NCI-H510A treated with DMSO at 0.1 percent for 48 hours (cell line): Measurements from ENCODE around the gene RPLP1.

Experiments
- DNase-seq: peaks from one replicate; lab custom pipeline; 2025; lab: John Stamatoyannopoulos, UW

Gene RPLP1

GRCh38 chr15:69498282-69498681, 45.7 kb downstream of the RPLP1 start:
- DNase-seq = no peak

GRCh38 chr15:69498987-69499386, 46.4 kb downstream of the RPLP1 start:
- DNase-seq = no peak

GRCh38 chr15:69499521-69500211, 47.0 kb downstream of the RPLP1 start:
- DNase-seq = no peak

GRCh38 chr15:69500339-69500738, 47.7 kb downstream of the RPLP1 start:
- no peak for DNase-seq

GRCh38 chr15:69501456-69501855, 48.8 kb downstream of the RPLP1 start:
- DNase-seq = no peak

GRCh38 chr15:69502470-69503045, 49.9 kb downstream of the RPLP1 start:
- DNase-seq = no peak

- DNase-seq = no peak
Measured at GRCh38 chr15:69504352-69505040, 51.9 kb downstream of the RPLP1 start.
